B cell (primary cell): Measurements from ENCODE around the gene EIF4A3. TPM values are rescaled to one million over a fixed set of nuclear protein-coding genes. Genes with fewer than 3 reads are reported as not detected.

Experiments
- ATAC-seq: fragments of 200-7000 bp; cut with Tn5 transposase; one replicate; pipeline ENCODE4 v1.10.0; 2021; ENCODE audit warnings: low read depth, mild to moderate bottlenecking, moderate number of reproducible peaks, moderate library complexity
- CTCF ChIA-PET: fragments of 350-600 bp; sonication (Branson Sonifier 250); formaldehyde crosslinking; loops from one replicate; lab custom pipeline; 2021; ENCODE audit warnings: antibody characterized with exemption, inconsistent platforms; lab: Charles Lee
- POLR2A ChIA-PET: fragments of 350-600 bp; sonication (Branson Sonifier 250); formaldehyde crosslinking; loops from one replicate; lab custom pipeline; 2021; ENCODE audit warnings: antibody characterized with exemption; lab: Charles Lee
- DNase-seq: peaks from one replicate; pipeline ENCODE4 v3.0.0; 2013
- H2AFZ ChIP-seq: 2 replicates; pipeline ENCODE4 v1.6.1; 2012; ENCODE audit warnings: mild to moderate bottlenecking, low read depth, low read length; ENCODE audit not compliant: insufficient read depth, poor library complexity, severe bottlenecking
- H3K27ac ChIP-seq, 2 donors: 1 replicate in 1 of 2; 2 replicates in 1 of 2; pipeline ENCODE4 v1.5.1; 2012 to 2013; ENCODE audit warnings: low read length in 2 of 2, mild to moderate bottlenecking in 2 of 2, moderate library complexity in 1 of 2
- H3K27me3 ChIP-seq, 4 experiments: fragments of 200-600 bp in 1 of 4; sonication (generic) in 1 of 4; replicated peaks in 1 of 4; 1 replicate in 2 of 4; 2 replicates in 2 of 4; pipeline versions ENCODE4 v1.6.1 to v1.7.0; 2013 to 2016; ENCODE audit warnings: low read length in 3 of 4, mild to moderate bottlenecking in 2 of 4, mixed read lengths in 1 of 4, moderate library complexity in 1 of 4; ENCODE audit not compliant: insufficient read depth in 4 of 4, control insufficient read depth in 3 of 4; ENCODE audit errors: control extremely low read depth in 1 of 4
- H3K36me3 ChIP-seq, 2 experiments: replicated peaks in 1 of 2; 1 replicate in 1 of 2; 2 replicates in 1 of 2; pipeline versions ENCODE4 v1.6.1 to v1.7.1; 2013; ENCODE audit warnings: low read length in 1 of 2; ENCODE audit not compliant: insufficient read depth in 2 of 2, control insufficient read depth in 1 of 2; ENCODE audit errors: control extremely low read depth in 1 of 2, extremely low read depth in 1 of 2
- H3K4me1 ChIP-seq, 2 donors: fragments of 200-600 bp in 1 of 2; sonication (generic) in 1 of 2; 1 replicate in 1 of 2; 2 replicates in 1 of 2; pipeline versions ENCODE4 v1.5.1 to v1.6.1; 2013 to 2017; ENCODE audit warnings: low read length in 2 of 2; ENCODE audit not compliant: control insufficient read depth in 2 of 2, insufficient read depth in 2 of 2
- H3K4me2 ChIP-seq: replicated peaks from 2 replicates; pipeline ENCODE3; 2012; ENCODE audit warnings: mild to moderate bottlenecking, low read depth, low read length; ENCODE audit not compliant: poor library complexity, severe bottlenecking
- H3K4me3 ChIP-seq, 5 experiments: fragments of 200-600 bp in 1 of 5; sonication (generic) in 1 of 5; 1 replicate in 3 of 5; 2 replicates in 2 of 5; pipeline versions ENCODE4 v1.5.1 to v1.7.0; 2011 to 2016; ENCODE audit warnings: low read length in 4 of 5, mild to moderate bottlenecking in 4 of 5, low read depth in 2 of 5, control low read depth in 1 of 5, moderate library complexity in 1 of 5; ENCODE audit not compliant: insufficient read depth in 1 of 5; ENCODE audit errors: control extremely low read depth in 1 of 5, extremely low read depth in 1 of 5
- H3K79me2 ChIP-seq: fragments of 200-600 bp; sonication (generic); one replicate; pipeline ENCODE4 v1.6.0; 2016; ENCODE audit warnings: low read length; ENCODE audit not compliant: control insufficient read depth, insufficient read depth
- H3K9ac ChIP-seq: fragments of 200-600 bp; sonication (generic); 2 replicates; pipeline ENCODE4 v1.6.1; 2017; ENCODE audit warnings: mild to moderate bottlenecking, low read length, moderate library complexity
- H3K9me3 ChIP-seq, 3 donors: one replicate each; pipeline versions ENCODE4 v1.6.1 to v1.7.1; 2013; ENCODE audit warnings: low read length in 2 of 3; ENCODE audit not compliant: control insufficient read depth in 2 of 3, insufficient read depth in 1 of 3; ENCODE audit errors: control extremely low read depth in 1 of 3
- H4K20me1 ChIP-seq: 2 replicates; pipeline ENCODE4 v1.6.0; 2012; ENCODE audit warnings: mild to moderate bottlenecking, low read length; ENCODE audit not compliant: insufficient read depth, control insufficient read depth, poor library complexity, severe bottlenecking
- H3K27ac Mint-ChIP-seq: one replicate; pipeline ENCODE4 v1.8.0; 2021; ENCODE audit warnings: mixed read lengths
- H3K27me3 Mint-ChIP-seq: one replicate; pipeline ENCODE4 v1.8.0; 2021; ENCODE audit warnings: mixed read lengths
- H3K4me1 Mint-ChIP-seq: one replicate; pipeline ENCODE4 v1.8.0; 2021; ENCODE audit warnings: mixed read lengths
- H3K4me3 Mint-ChIP-seq: one replicate; pipeline ENCODE4 v1.8.0; 2021; ENCODE audit warnings: mixed read lengths
- H3K9me3 Mint-ChIP-seq: one replicate; pipeline ENCODE4 v1.8.0; 2022; ENCODE audit warnings: mixed read lengths; ENCODE audit not compliant: insufficient read depth
- CTCF ChIP-seq: fragments of 200-600 bp; IDR thresholded peaks from one replicate; pipeline ENCODE4 v1.8.0; 2022; ENCODE audit warnings: antibody characterized with exemption, mild to moderate bottlenecking
- EZH2 ChIP-seq: IDR thresholded peaks from 2 replicates; pipeline ENCODE4 v1.6.1; 2012; ENCODE audit warnings: borderline replicate concordance, low read depth, mild to moderate bottlenecking, moderate library complexity, low read length; ENCODE audit not compliant: insufficient read depth, poor library complexity, severe bottlenecking
- WGBS: methylation state at CpG from one replicate; pipeline ENCODE4 v1.1.5; 2013; ENCODE audit warnings: missing lambda C conversion rate; ENCODE audit not compliant: insufficient coverage; 5-methylcytosine and 5-hydroxymethylcytosine counted together
- intact Hi-C: fragments of 100-400 bp; cut with micrococcal nuclease; formaldehyde crosslinking; loops from one replicate; pipeline ENCODE4 v1.10.0; 2022
- polyA plus RNA-seq: library from polyadenylated mRNA; depleted of rRNA; stranded (reverse); fragments of >200 nt; gene quantifications from 2 replicates; pipeline ENCODE4 v1.2.3, GENCODE V29; 2012
- total RNA-seq, 2 donors: library from RNA; stranded (reverse); fragments of 120-200 nt in 1 of 2; gene quantifications; 1 replicate in 1 of 2; 2 replicates in 1 of 2; pipeline versions ENCODE4 v1.2.3 to v1.2.4, GENCODE V29; 2013 to 2022

Gene EIF4A3
- total and polyA plus RNA-seq, 2 donors (not counting 1 experiment from before 2014, with no cell fraction given) = 86.0 to 137 TPM

DNA sequence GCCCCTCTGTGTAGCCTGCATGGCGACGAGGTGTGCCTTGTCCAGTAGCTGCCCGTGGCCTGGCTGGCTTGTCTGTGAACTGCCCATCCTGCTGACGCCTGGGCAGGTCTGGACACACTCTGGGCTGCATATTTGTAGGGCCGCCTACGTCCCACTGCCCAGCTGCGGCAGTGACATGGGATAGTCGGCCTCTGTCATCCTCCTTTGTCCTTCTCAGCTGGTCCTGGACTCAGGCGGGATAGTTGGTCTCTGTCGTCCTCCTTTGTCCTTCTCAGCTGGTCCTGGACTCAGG, 37.4 kb upstream of the EIF4A3 start:
- no peaks in the 10 kb centered on the region for H4K20me1 ChIP-seq
- H3K79me2 ChIP-seq = no peaks in the 10 kb centered on the region
- Mint-ChIP-seq H3K27ac (no peak overlapping the region), H3K4me3 (no peak overlapping the region), H3K9me3 (no peaks in the 10 kb centered on the region), H3K27me3 (peaks cover 4% of the 10 kb centered on the region), H3K4me1 (no peaks in the 10 kb centered on the region)
- intact Hi-C loops = no loop called here
- 92% methylated on average over 8 of the region's 10 CpGs for WGBS
- no peak overlapping the region for H3K27ac ChIP-seq
- no peak overlapping the region for H3K4me2 ChIP-seq
- H3K36me3 ChIP-seq = no peaks in the 10 kb centered on the region
- no peaks in the 10 kb centered on the region for H3K4me1 ChIP-seq
- no peak overlapping the region for H3K4me3 ChIP-seq
- POLR2A ChIA-PET = interaction anchor here (0.7 kb wide), 1 partner anchor 51 kb away, joined by 4 read pairs; no protein-coding TSS in a partner anchor
- no peak overlapping the region for H2AFZ ChIP-seq
- TF ChIP-seq EZH2 = no peak
- no peak for DNase-seq
- no peaks in the 10 kb centered on the region for H3K9me3 ChIP-seq
- H3K9ac ChIP-seq = no peak overlapping the region
- no peak for ATAC-seq
- CTCF ChIA-PET = no interaction called here
- H3K27me3 ChIP-seq = peaks cover 0 to 7% (median 0%) of the 10 kb centered on the region in 4 experiments

DNA sequence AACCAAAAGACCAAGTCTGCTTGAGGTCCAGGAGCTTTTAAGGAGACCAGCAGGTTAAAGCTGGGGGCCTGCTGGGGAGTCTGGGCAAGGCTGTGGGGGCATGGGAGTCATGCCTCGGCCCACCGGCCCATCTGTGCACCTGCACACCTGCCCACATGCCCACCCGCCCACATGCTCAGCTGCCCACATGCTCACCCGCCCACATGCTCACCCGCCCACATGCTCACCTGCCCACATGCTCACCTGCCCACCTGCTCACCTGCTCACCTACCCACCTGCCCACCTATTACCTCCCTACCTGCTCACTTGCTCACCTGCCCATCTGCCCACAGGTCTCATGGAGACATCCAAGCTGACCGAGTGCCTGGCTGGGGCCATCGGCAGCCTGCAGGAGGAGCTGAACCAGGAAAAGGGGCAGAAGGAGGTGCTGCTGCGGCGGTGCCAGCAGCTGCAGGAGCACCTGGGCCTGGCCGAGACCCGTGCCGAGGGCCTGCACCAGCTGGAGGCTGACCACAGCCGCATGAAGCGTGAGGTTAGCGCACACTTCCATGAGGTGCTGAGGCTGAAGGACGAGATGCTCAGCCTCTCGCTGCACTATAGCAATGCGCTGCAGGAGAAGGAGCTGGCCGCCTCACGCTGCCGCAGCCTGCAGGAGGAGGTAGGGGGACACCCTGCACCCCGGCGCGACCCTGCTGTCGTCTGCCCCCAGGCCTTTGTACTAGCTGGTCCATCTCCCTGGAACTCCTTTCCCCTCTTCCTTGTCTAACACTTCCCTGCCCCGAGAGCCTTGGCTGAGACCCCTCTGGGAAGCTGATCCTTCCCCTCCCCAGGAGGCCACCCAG, 36.9 kb upstream of the EIF4A3 start:
- POLR2A ChIA-PET = interaction anchor here (0.7 kb wide), 1 partner anchor 50 kb away, joined by 4 read pairs; no protein-coding TSS in a partner anchor

More for the DNA sequence above, 36.9 kb upstream of the EIF4A3 start:
- DNase-seq = no peak
- CTCF ChIA-PET = no interaction called here
- H3K79me2 ChIP-seq = no peaks in the 10 kb centered on the region
- ATAC-seq = no peak
- no peaks in the 10 kb centered on the region for H3K4me1 Mint-ChIP-seq
- H3K4me3 Mint-ChIP-seq = no peak overlapping the region
- H3K9me3 ChIP-seq = no peaks in the 10 kb centered on the region
- H3K9ac ChIP-seq = no peak overlapping the region
- H3K4me3 ChIP-seq = no peak overlapping the region
- no peak overlapping the region for H3K27ac Mint-ChIP-seq
- no peak overlapping the region for H3K27ac ChIP-seq
- no peaks in the 10 kb centered on the region for H3K36me3 ChIP-seq
- H4K20me1 ChIP-seq = no peaks in the 10 kb centered on the region
- 89% methylated on average over 24 of the region's 26 CpGs for WGBS
- intact Hi-C loops = no loop called here
- H3K27me3 ChIP-seq = peaks cover 0 to 7% (median 0%) of the 10 kb centered on the region in 4 experiments
- no peak overlapping the region for H2AFZ ChIP-seq
- no peaks in the 10 kb centered on the region for H3K4me1 ChIP-seq
- H3K9me3 Mint-ChIP-seq = no peaks in the 10 kb centered on the region
- no peak overlapping the region for H3K4me2 ChIP-seq
- TF ChIP-seq CTCF (no peak), EZH2 (no peak)
- H3K27me3 Mint-ChIP-seq = peaks cover 7% of the 10 kb centered on the region
